ENCODE measurements around the gene ALX3. TPM values are rescaled to one million over a fixed set of nuclear protein-coding genes. Genes with fewer than 3 reads are reported as not detected.
"Not testable (repeated sequence)": the region's sequence is repeated elsewhere in the genome, so short reads cannot be mapped to it uniquely, and the experiment has no call there.

The ALX3 gene
- total RNA-seq, 1 experiment from 2014 or later = not detected

DNA sequence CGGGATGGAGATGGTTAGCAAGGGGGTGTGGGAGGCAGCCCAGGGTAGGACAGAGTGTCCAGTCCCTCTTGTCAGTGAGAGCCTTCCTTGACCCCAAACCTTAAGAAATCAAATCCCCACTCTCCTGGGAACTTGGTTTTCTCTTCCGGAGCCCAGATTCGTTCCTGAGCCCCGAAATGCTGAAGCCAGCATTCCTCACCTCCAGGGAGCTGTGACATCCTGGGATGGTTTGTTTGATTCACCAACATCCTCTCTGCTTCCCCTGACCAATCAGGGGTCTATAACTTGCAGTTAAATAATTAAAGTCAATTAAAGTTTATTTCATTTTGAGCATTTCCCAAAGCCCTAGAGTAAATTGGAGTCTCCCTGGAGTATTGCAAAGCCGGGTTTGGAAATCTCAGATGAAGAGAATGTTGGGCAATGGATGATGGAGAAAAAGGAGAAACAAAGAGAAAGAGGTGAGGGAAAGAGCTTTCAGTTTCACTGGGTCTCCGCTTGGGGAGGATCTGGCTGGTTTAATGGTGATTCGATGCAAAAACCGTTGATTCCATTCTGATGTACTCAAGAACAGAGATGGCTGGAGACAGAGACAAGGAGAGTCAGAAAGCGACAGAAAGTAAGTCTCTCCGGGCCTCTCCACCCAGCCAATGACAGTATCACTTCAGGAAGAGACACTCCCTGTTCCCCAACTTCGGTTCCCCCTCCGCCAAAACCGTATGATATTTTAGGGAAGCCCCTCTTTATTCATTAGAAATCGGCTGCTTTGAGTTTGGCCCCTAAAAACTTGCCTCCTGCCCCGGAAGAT is 12.8 kb upstream of the ALX3 start:
- Mint-ChIP-seq H3K36me3 (ENCODE audit: insufficient read depth, unreplicated experiment) (no peaks in the 10 kb centered on the region), H3K9me3 (ENCODE audit: unreplicated experiment) (no peaks in the 10 kb centered on the region), H3K4me1 (ENCODE audit: insufficient read depth, unreplicated experiment) (no peaks in the 10 kb centered on the region), H3K27me3 (ENCODE audit: insufficient read depth, unreplicated experiment) (peaks cover 37% of the 10 kb centered on the region), H3K4me3 (ENCODE audit: unreplicated experiment) (no peak overlapping the region), H3K27ac (ENCODE audit: low read depth, unreplicated experiment) (no peak overlapping the region)
- TF ChIP-seq, protein P1, sequence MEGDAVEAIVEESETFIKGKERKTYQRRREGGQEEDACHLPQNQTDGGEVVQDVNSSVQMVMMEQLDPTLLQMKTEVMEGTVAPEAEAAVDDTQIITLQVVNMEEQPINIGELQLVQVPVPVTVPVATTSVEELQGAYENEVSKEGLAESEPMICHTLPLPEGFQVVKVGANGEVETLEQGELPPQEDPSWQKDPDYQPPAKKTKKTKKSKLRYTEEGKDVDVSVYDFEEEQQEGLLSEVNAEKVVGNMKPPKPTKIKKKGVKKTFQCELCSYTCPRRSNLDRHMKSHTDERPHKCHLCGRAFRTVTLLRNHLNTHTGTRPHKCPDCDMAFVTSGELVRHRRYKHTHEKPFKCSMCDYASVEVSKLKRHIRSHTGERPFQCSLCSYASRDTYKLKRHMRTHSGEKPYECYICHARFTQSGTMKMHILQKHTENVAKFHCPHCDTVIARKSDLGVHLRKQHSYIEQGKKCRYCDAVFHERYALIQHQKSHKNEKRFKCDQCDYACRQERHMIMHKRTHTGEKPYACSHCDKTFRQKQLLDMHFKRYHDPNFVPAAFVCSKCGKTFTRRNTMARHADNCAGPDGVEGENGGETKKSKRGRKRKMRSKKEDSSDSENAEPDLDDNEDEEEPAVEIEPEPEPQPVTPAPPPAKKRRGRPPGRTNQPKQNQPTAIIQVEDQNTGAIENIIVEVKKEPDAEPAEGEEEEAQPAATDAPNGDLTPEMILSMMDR (IDR thresholded peaks at IDR 0.05; ENCODE audit: unreplicated experiment) = no peak
- ChIA-PET POLR2A (no interaction called here), CTCF (interaction anchor here (0.5 to 3.7 kb wide), 4 partner anchors 18 to 99 kb away, joined by 3 to 21 read pairs (median 6); partner anchors contain the start of gene AHCYL1)
- DNase-seq (ENCODE audit: unreplicated experiment) = no peak
- no TSS peak for BruUV-seq (replicated peaks)
- intact Hi-C loops (cut with micrococcal nuclease) = no loop called here

DNA sequence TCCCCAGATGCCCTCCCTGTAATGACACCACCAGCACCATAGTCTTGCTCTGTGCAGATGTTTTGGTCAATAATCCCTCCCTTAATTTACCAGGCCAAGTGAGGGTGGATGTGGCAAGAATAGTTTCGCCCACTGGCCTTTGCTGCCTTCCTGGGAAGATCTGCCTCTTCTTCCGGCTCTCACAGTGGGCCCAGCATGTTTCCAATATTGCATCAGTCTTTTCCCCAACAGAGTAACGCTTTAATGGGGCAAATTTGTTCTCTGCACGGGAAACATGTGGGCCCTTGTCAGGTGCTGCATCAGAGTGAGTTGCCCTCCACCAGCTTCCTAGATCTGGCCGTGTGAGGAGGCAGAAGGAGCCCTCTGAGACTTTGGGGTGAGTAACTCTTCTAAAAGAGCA is 12.0 kb upstream of the ALX3 start:
- intact Hi-C loops (cut with micrococcal nuclease) = no loop called here
- no peak for DNase-seq (ENCODE audit: unreplicated experiment)
- Mint-ChIP-seq H3K27me3 (ENCODE audit: insufficient read depth, unreplicated experiment) (peaks cover 37% of the 10 kb centered on the region), H3K27ac (ENCODE audit: low read depth, unreplicated experiment) (no peak overlapping the region), H3K4me3 (ENCODE audit: unreplicated experiment) (no peak overlapping the region), H3K36me3 (ENCODE audit: insufficient read depth, unreplicated experiment) (no peaks in the 10 kb centered on the region), H3K4me1 (ENCODE audit: insufficient read depth, unreplicated experiment) (no peaks in the 10 kb centered on the region), H3K9me3 (ENCODE audit: unreplicated experiment) (no peaks in the 10 kb centered on the region)
- BruUV-seq (replicated peaks) = no TSS peak
- TF ChIP-seq, protein P1 (IDR thresholded peaks at IDR 0.05; ENCODE audit: unreplicated experiment) = no peak
- POLR2A ChIA-PET = no interaction called here
- CTCF ChIA-PET = interaction anchor here (1.0 to 3.7 kb wide), 6 partner anchors 8 to 43 kb away, joined by 3 to 21 read pairs (median 6); no protein-coding TSS in a partner anchor

DNA sequence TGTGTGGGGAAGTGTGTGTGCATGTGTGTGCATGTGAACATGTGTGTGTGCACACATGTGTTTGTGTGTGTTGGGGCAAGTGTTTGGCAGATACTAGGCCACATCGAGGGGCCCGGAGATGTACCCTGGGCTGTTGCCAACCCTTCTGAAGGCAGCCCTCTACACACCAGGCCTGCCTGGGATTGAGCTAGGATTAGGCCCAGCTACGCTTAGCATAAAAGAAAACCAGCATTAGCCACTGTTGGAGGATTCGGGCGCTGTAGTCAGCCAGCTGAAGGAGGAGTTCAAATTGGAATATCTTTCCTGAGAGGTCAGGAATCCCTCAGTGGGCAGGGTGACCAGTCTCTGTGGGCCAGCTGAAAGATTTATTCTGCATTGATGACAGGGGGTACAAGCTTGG is 10.6 kb upstream of the ALX3 start:
- no TSS peak for BruUV-seq (replicated peaks)
- Mint-ChIP-seq H3K36me3 (ENCODE audit: insufficient read depth, unreplicated experiment) (no peaks in the 10 kb centered on the region), H3K4me3 (ENCODE audit: unreplicated experiment) (no peak overlapping the region), H3K27me3 (ENCODE audit: insufficient read depth, unreplicated experiment) (peaks cover 26% of the 10 kb centered on the region), H3K27ac (ENCODE audit: low read depth, unreplicated experiment) (no peak overlapping the region), H3K4me1 (ENCODE audit: insufficient read depth, unreplicated experiment) (no peaks in the 10 kb centered on the region), H3K9me3 (ENCODE audit: unreplicated experiment) (no peaks in the 10 kb centered on the region)
- intact Hi-C loops (cut with micrococcal nuclease) = no loop called here
- DNase-seq (ENCODE audit: unreplicated experiment) = no peak
- ChIA-PET CTCF (interaction anchor here (0.6 to 3.7 kb wide), 7 partner anchors 10 to 466 kb away, joined by 3 to 23 read pairs (median 5); no protein-coding TSS in a partner anchor), POLR2A (no interaction called here)
- TF ChIP-seq, protein P1 (IDR thresholded peaks at IDR 0.05; ENCODE audit: unreplicated experiment) = no peak

DNA sequence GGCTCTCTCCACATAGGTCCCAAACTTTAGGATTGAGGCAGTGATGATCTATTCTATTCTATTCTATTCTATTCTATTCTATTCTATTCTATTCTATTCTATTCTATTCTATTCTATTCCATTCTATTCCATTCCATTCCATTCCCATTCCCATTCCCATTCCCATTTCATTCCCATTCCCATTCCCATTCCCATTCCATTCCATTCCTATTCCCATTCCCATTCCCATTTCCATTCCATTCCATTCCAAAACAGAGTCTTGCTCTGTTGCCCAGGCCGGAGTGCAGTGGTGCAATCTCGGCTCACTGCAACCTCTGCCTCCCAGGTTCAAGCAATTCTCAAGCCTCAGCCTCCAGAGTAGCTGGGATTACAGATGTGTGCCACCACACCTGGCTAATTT is 9.5 kb upstream of the ALX3 start:
- H3K4me1 Mint-ChIP-seq (ENCODE audit: insufficient read depth, unreplicated experiment); H3K4me3 Mint-ChIP-seq (ENCODE audit: unreplicated experiment); H3K27ac Mint-ChIP-seq (ENCODE audit: low read depth, unreplicated experiment); intact Hi-C loops (cut with micrococcal nuclease); POLR2A ChIA-PET; H3K36me3 Mint-ChIP-seq (ENCODE audit: insufficient read depth, unreplicated experiment); H3K9me3 Mint-ChIP-seq (ENCODE audit: unreplicated experiment); DNase-seq (ENCODE audit: unreplicated experiment); BruUV-seq (replicated peaks): not testable (repeated sequence)
- H3K27me3 Mint-ChIP-seq (ENCODE audit: insufficient read depth, unreplicated experiment) = peaks cover 15% of the 10 kb centered on the region
- CTCF ChIA-PET = interaction anchor here (0.6 to 3.7 kb wide), 5 partner anchors 11 to 221 kb away, joined by 3 to 23 read pairs (median 8); no protein-coding TSS in a partner anchor

All from MCF 10A (cell line).